A673 (cell line): ENCODE measurements around the gene SEL1L.

ENCODE experiments used
- CTCF ChIP-seq: fragments of 300-800, 200-600 bp; sonication (generic); conservative IDR thresholded peaks from 2 replicates; pipeline ENCODE4 v1.5.1; 2017; ENCODE audit warnings: low read depth, mild to moderate bottlenecking, antibody characterized with exemption, low read length, moderate library complexity, mixed read lengths
- EZH2 ChIP-seq: fragments of 200-600 bp; sonication (generic); IDR thresholded peaks from 2 replicates; pipeline ENCODE4 v1.6.1; 2017; ENCODE audit warnings: borderline replicate concordance, low read depth, mild to moderate bottlenecking, mixed read lengths, antibody characterized with exemption, low read length; ENCODE audit not compliant: poor library complexity, severe bottlenecking

GRCh38 chr14:81537193-81537592 is 3.5 kb upstream of the SEL1L start:
- no peak for TF ChIP-seq EZH2
- no peak for TF ChIP-seq CTCF
